OCI-LY3 (cell line): Measurements from ENCODE around the gene DHRS13.
"Not testable (repeated sequence)": the region's sequence is repeated elsewhere in the genome, so short reads cannot be mapped to it uniquely, and the experiment has no call there.

Experiments used
- H2AFZ ChIP-seq: fragments of 200-600, 300-600 bp; shearing (Covaris generic); 2 replicates; pipeline ENCODE4 v1.6.0; 2014; ENCODE audit warnings: antibody characterized with exemption, low read depth, low read length
- H3K27ac ChIP-seq: fragments of 200-600, 300-600 bp; sonication (generic); 2 replicates; pipeline ENCODE4 v1.5.1; 2014; ENCODE audit warnings: mild to moderate bottlenecking, low read length, moderate library complexity, mixed read lengths
- H3K27me3 ChIP-seq: fragments of 200-600, 300-600 bp; sonication (generic); 2 replicates; pipeline ENCODE4 v1.6.1; 2014; ENCODE audit warnings: low read depth, low read length, mixed read lengths
- H3K36me3 ChIP-seq: fragments of 200-600, 300-600 bp; sonication (generic); replicated peaks from 2 replicates; pipeline ENCODE3; 2014; ENCODE audit warnings: low read depth, low read length, mixed read lengths
- H3K4me1 ChIP-seq: fragments of 300-600, 200-600 bp; sonication (generic); 2 replicates; pipeline ENCODE4 v1.6.1; 2014; ENCODE audit warnings: low read length, mixed read lengths
- H3K4me2 ChIP-seq: fragments of 200-600, 300-600 bp; sonication (generic); 2 replicates; pipeline ENCODE4 v1.6.1; 2014; ENCODE audit warnings: low read length, mixed read lengths
- H3K4me3 ChIP-seq: fragments of 300-600, 200-600 bp; sonication (generic); 2 replicates; pipeline ENCODE4 v1.5.1; 2014; ENCODE audit warnings: antibody characterized with exemption, mild to moderate bottlenecking, low read length, moderate library complexity
- H3K79me2 ChIP-seq: fragments of 300-600, 200-600 bp; shearing (Covaris generic); 2 replicates; pipeline ENCODE4 v1.6.1; 2014; ENCODE audit warnings: mild to moderate bottlenecking, low read length, mixed read lengths
- H3K9ac ChIP-seq: fragments of 300-600, 200-600 bp; shearing (Covaris generic); 2 replicates; pipeline ENCODE4 v1.6.0; 2014; ENCODE audit warnings: mild to moderate bottlenecking, low read length, moderate library complexity
- H3K9me3 ChIP-seq: fragments of 200-600, 300-600 bp; shearing (Covaris generic); 2 replicates; pipeline ENCODE4 v1.6.1; 2014; ENCODE audit warnings: low read length, mixed read lengths; ENCODE audit not compliant: insufficient read depth
- H4K20me1 ChIP-seq: fragments of 200-600, 300-600 bp; sonication (generic); 2 replicates; pipeline ENCODE4 v1.6.1; 2016; ENCODE audit warnings: low read length, mixed read lengths; ENCODE audit not compliant: insufficient read depth
- CTCF ChIP-seq: fragments of 200-600, 300-600 bp; sonication (generic); IDR thresholded peaks from 2 replicates; pipeline ENCODE4 v1.5.1; 2014; ENCODE audit warnings: antibody characterized with exemption, low read length, low read depth
- EZH2phosphoT487 ChIP-seq: fragments of 200-600 bp; shearing (Covaris generic); IDR thresholded peaks from 2 replicates; pipeline ENCODE4 v1.6.1; 2018; ENCODE audit warnings: antibody characterized with exemption, mixed run types, low read depth

Gene DHRS13

GRCh38 chr17:28906706-28907438, 4.0 kb upstream of the DHRS13 start:
- TF ChIP-seq CTCF (no peak), EZH2phosphoT487 (no peak)
- Histone ChIP-seq H3K36me3 (peaks cover 60% of the 10 kb centered on the region), H3K9ac (no peak overlapping the region), H3K9me3 (no peaks in the 10 kb centered on the region), H3K4me3 (no peak overlapping the region), H3K27me3 (no peaks in the 10 kb centered on the region), H3K27ac (no peak overlapping the region), H3K79me2 (peaks cover 8% of the 10 kb centered on the region), H3K4me2 (no peak overlapping the region), H4K20me1 (no peaks in the 10 kb centered on the region), H3K4me1 (peaks cover 9% of the 10 kb centered on the region), H2AFZ (no peak overlapping the region)

DNA sequence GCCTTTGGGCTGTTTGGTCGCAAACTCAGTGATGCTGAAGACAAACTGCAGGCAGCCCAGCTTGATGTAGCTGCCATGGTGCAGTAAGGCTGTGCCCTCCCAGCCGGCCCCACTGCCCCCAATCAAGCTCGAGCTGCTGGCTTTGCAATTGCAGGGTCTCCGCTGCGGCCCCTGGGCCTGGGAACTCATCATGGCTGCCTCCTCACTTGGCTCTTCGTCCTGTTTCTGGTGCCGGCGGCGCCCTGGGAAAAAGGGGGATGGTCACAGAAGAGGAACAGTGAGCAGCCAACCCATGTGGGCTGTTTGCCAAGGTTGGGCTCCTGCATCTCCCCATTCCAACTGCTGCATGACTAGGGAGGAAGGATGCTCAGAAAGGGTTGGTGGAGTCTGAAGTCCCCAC, 3.4 kb upstream of the DHRS13 start:
- peaks cover 56% of the 10 kb centered on the region for H3K36me3 ChIP-seq
- no peak overlapping the region for H3K9ac ChIP-seq
- H3K4me2 ChIP-seq, result no peak overlapping the region
- no peaks in the 10 kb centered on the region for H3K9me3 ChIP-seq
- no peak overlapping the region for H2AFZ ChIP-seq
- H3K79me2 ChIP-seq, result peaks cover 14% of the 10 kb centered on the region
- no peaks in the 10 kb centered on the region for H4K20me1 ChIP-seq
- H3K4me1 ChIP-seq, result peaks cover 13% of the 10 kb centered on the region
- no peak for TF ChIP-seq CTCF
- TF ChIP-seq EZH2phosphoT487, result no peak
- no peaks in the 10 kb centered on the region for H3K27me3 ChIP-seq
- H3K27ac ChIP-seq, result no peak overlapping the region
- no peak overlapping the region for H3K4me3 ChIP-seq

- peaks cover 51% of the 10 kb centered on the region for H3K36me3 ChIP-seq
- no peak overlapping the region for H3K4me3 ChIP-seq
- no peaks in the 10 kb centered on the region for H3K9me3 ChIP-seq
- peaks cover 24% of the 10 kb centered on the region for H3K4me1 ChIP-seq
- TF ChIP-seq EZH2phosphoT487, result no peak
- TF ChIP-seq CTCF, result no peak
- no peak overlapping the region for H3K9ac ChIP-seq
- H3K27ac ChIP-seq, result no peak overlapping the region
- H3K4me2 ChIP-seq, result no peak overlapping the region
- no peaks in the 10 kb centered on the region for H4K20me1 ChIP-seq
- H2AFZ ChIP-seq, result no peak overlapping the region
- peaks cover 27% of the 10 kb centered on the region for H3K79me2 ChIP-seq
- H3K27me3 ChIP-seq, result no peaks in the 10 kb centered on the region
Measured at GRCh38 chr17:28904800-28905199, 1.9 kb upstream of the DHRS13 start.

GRCh38 chr17:28903546-28903841, 615 bp upstream of the DHRS13 start:
- H3K4me1 ChIP-seq, result peaks cover 27% of the 10 kb centered on the region
- H3K27me3 ChIP-seq, H3K9ac ChIP-seq, H2AFZ ChIP-seq, H4K20me1 ChIP-seq, H3K9me3 ChIP-seq: not testable (repeated sequence)
- H3K4me3 ChIP-seq, result peak overlapping the region; percentile 59
- peak overlapping the region; percentile 21; the same call in 1 of the 2 replicates for H3K27ac ChIP-seq
- H3K79me2 ChIP-seq, result peaks cover 38% of the 10 kb centered on the region
- peak overlapping the region; percentile 61; the same call in 1 of the 2 replicates for H3K4me2 ChIP-seq
- peaks cover 49% of the 10 kb centered on the region for H3K36me3 ChIP-seq
